ENCODE data around the gene PCDHGC3.

- no peak for TF ChIP-seq HDAC2 (IDR thresholded peaks at IDR 0.05)
- TF ChIP-seq SP1 (CRISPR knock-in tag; IDR thresholded peaks at IDR 0.05), result no peak
- TF ChIP-seq ZBTB11 (CRISPR knock-in tag; IDR thresholded peaks at IDR 0.05), result no peak
- TF ChIP-seq ELF4 (CRISPR knock-in tag; IDR thresholded peaks at IDR 0.05), result no peak
- no peak for TF ChIP-seq ZNF146 (CRISPR knock-in tag; IDR thresholded peaks at IDR 0.05; ENCODE audit: unreplicated experiment)
- no peak for TF ChIP-seq POLR2A (conservative IDR thresholded peaks at IDR 0.05)
- no peak for TF ChIP-seq PTRF (tag; IDR thresholded peaks at IDR 0.05)
- no peak for TF ChIP-seq ZNF274 (IDR thresholded peaks at IDR 0.05; ENCODE audit: borderline replicate concordance, low read depth, low read length)
- no peak for TF ChIP-seq SMAD1 (IDR thresholded peaks at IDR 0.05; ENCODE audit: low read depth, low read length, partially characterized antibody)
These were observed 41.5 kb downstream of the PCDHGC3 start for GRCh38 chr5:141517312-141517711.
